ENCODE results near the gene SLC14A1. TPM values are rescaled to one million over a fixed set of nuclear protein-coding genes. Genes with fewer than 3 reads are reported as not detected.

The SLC14A1 gene
- total RNA-seq, 2 donors from 2014 or later: 11.4 to 23.9 TPM

DNA sequence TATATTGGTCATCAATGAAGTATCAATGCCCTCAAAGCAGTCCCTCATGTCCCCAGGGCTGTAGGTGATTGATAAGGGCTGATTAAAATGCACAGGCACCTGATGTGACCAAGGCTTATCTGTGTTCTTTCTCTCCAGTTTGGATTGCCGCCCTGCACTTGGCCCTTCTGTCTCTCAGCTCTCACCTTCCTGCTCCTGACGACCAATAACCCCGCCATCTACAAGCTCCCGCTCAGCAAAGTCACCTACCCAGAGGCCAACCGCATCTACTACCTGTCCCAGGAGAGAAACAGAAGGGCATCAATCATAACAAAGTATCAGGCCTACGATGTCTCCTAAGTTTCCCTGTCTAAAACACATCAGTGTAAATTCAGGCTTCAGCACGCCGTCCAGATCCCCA lies 41.8 kb upstream of the SLC14A1 start:
- Histone ChIP-seq H3K4me1 (no peaks in the 10 kb centered on the region), H3K27ac (no peak overlapping the region), H3K27me3 (no peaks in the 10 kb centered on the region), H3K4me3 (no peak overlapping the region), H3K36me3 (no peaks in the 10 kb centered on the region), H3K9me3 (no peaks in the 10 kb centered on the region)
- no peak for DNase-seq (ENCODE audit: low spot score)
- no peak for TF ChIP-seq CTCF (IDR thresholded peaks at IDR 0.05)

DNA sequence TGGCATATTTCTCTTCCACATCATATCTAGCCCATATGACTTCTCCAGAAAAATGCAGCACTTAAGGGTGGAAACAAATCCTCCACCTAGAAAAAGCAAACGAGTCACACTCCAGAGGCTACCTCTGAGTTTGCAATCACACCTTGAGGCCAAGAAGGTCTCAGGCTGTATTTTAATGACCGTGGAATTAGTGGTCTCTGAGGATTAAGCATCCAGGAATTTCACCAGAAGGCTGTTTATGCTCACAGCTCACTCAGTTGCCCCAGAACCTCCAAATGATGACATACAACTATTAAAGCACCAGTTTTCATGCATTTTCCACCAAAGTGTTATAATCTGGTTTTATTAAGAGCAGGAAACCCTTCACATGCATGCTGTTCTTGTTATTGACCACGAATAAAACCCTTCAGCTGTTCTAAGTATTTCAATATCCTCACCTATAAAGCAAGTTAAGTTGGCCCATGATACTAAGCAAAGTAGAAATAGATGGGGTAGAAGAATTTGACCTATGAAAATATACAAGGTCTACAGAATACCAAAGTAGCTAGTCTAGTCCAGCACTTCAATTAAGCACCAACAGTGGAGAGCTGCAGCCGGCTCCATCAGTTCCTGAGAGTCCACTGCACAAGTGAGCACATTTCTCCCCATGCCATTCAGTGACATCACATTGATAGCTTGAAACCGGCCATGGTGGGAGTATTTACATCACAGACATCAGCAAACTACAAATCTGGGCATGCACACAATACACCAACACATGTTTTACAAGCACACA lies 39.5 kb upstream of the SLC14A1 start:
- no peak for DNase-seq (ENCODE audit: low spot score)
- H3K36me3 ChIP-seq: no peaks in the 10 kb centered on the region
- no peak for TF ChIP-seq CTCF (IDR thresholded peaks at IDR 0.05)
- H3K27ac ChIP-seq: no peak overlapping the region
- H3K27me3 ChIP-seq: no peaks in the 10 kb centered on the region
- no peaks in the 10 kb centered on the region for H3K4me1 ChIP-seq
- no peaks in the 10 kb centered on the region for H3K9me3 ChIP-seq
- H3K4me3 ChIP-seq: no peak overlapping the region

- DNase-seq (ENCODE audit: low spot score): no peak
- H3K9me3 ChIP-seq: no peaks in the 10 kb centered on the region
- no peak for TF ChIP-seq CTCF (IDR thresholded peaks at IDR 0.05)
- no peak overlapping the region for H3K27ac ChIP-seq
- peaks cover 0 to 4% of the 10 kb centered on the region in 2 donors for H3K4me1 ChIP-seq
- H3K27me3 ChIP-seq: no peaks in the 10 kb centered on the region
- H3K36me3 ChIP-seq: no peaks in the 10 kb centered on the region
- no peak overlapping the region for H3K4me3 ChIP-seq
Observed at GRCh38 chr18:45686891-45687611, 36.9 kb upstream of the SLC14A1 start.

DNA sequence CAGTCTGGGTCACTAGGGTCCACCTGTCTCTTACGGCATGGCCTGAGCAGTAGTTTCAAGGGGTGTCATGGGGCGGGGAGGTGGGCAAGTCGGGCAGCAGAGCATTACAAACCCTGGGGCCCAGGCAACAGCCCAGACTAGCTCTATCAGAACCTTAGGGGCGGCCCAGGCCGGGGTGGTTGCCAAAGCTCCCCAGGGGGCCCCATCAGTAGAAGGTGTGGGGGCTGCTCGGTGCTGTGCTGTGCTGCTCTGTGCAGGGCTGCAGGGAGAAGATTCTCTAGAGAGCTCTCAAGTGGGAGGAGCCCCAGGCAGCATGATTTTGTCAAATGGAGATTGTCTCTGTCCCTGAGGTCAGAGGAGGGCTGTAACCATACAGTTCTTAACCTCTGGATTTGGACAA lies 36.4 kb upstream of the SLC14A1 start:
- Histone ChIP-seq H3K36me3 (no peaks in the 10 kb centered on the region), H3K4me1 (peaks cover 0 to 4% of the 10 kb centered on the region in 2 donors), H3K27me3 (no peaks in the 10 kb centered on the region), H3K4me3 (no peak overlapping the region), H3K27ac (no peak overlapping the region), H3K9me3 (no peaks in the 10 kb centered on the region)
- no peak for DNase-seq (ENCODE audit: low spot score)
- TF ChIP-seq CTCF (IDR thresholded peaks at IDR 0.05): no peak

DNA sequence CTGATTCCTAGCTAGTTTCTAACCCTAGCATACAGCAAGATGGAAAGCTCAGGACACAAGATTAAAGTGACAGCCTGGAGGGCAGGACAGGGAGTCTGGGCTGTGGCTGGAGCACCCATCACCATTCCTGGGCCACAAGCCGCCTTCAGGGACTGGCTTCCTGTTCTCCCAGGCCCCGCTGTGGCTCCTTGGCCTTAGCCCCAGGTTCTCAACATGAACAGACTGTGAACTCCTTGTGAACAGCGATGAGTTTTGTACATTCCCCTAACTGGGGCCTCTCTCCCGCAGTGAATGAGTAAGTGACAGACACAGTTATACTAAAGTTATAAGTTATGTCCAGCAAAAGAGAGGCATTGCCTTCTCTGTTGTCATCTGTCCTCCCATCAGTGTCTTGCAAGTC lies 35.9 kb upstream of the SLC14A1 start:
- TF ChIP-seq CTCF (IDR thresholded peaks at IDR 0.05): no peak
- no peak overlapping the region for H3K4me3 ChIP-seq
- no peak for DNase-seq (ENCODE audit: low spot score)
- no peaks in the 10 kb centered on the region for H3K27me3 ChIP-seq
- H3K36me3 ChIP-seq: no peaks in the 10 kb centered on the region
- no peak overlapping the region for H3K27ac ChIP-seq
- peaks cover 0 to 4% of the 10 kb centered on the region in 2 donors for H3K4me1 ChIP-seq
- H3K9me3 ChIP-seq: no peaks in the 10 kb centered on the region

Measured in right atrium auricular region (tissue), 2 donors.